ENCODE data around the gene ANKRD34A.
"Not testable (repeated sequence)": the region's sequence is repeated elsewhere in the genome, so short reads cannot be mapped to it uniquely, and the experiment has no call there.

The ANKRD34A gene

GRCh38 chr1:145926686-145927062, 37.7 kb downstream of the ANKRD34A start:
- peak overlapping the region; percentile 73 for H3K4me3 ChIP-seq (ENCODE audit: insufficient read depth, low read depth, low read length)
- H3K36me3 ChIP-seq (ENCODE audit: control insufficient read depth, insufficient read depth, low read length): no peaks in the 10 kb centered on the region
- no peaks in the 10 kb centered on the region for H3K27me3 ChIP-seq (ENCODE audit: control insufficient read depth, insufficient read depth, low read length, poor library complexity, severe bottlenecking)
- H3K9me3 ChIP-seq (ENCODE audit: control insufficient read depth, low read length): no peaks in the 10 kb centered on the region
- H3K4me1 ChIP-seq (ENCODE audit: control insufficient read depth, insufficient read depth, low read length): no peaks in the 10 kb centered on the region
- 13% methylated on average over 19 of the region's 19 CpGs for WGBS, 2 experiments
- H3K27ac ChIP-seq (ENCODE audit: insufficient read depth, low read depth, low read length, poor library complexity, severe bottlenecking): peak overlapping the region; percentile 81

GRCh38 chr1:145922266-145922665, 42.1 kb downstream of the ANKRD34A start:
- Histone ChIP-seq H3K4me3 (ENCODE audit: insufficient read depth, low read depth, low read length) (no peak overlapping the region), H3K4me1 (ENCODE audit: control insufficient read depth, insufficient read depth, low read length) (no peaks in the 10 kb centered on the region), H3K27me3 (ENCODE audit: control insufficient read depth, insufficient read depth, low read length, poor library complexity, severe bottlenecking) (no peaks in the 10 kb centered on the region), H3K9me3 (ENCODE audit: control insufficient read depth, low read length) (no peaks in the 10 kb centered on the region), H3K27ac (ENCODE audit: insufficient read depth, low read depth, low read length, poor library complexity, severe bottlenecking) (no peak overlapping the region), H3K36me3 (ENCODE audit: control insufficient read depth, insufficient read depth, low read length) (no peaks in the 10 kb centered on the region)
- 95 to 100% methylated on average over 2 of the region's 2 CpGs for WGBS, 2 experiments

DNA sequence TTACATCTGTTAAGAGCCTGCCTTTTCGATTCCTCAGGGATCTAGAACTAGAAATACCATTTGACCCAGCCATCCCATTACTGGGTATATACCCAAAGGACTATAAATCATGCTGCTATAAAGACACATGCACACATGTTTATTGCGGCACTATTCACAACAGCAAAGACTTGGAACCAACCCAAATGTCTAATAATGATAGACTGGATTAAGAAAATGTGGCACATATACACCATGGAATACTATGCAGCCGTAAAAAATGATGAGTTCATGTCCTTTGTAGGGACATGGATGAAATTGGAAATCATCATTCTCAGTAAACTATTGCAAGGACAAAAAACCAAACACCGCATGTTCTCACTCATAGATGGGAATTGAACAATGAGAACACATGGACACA, 44.1 kb downstream of the ANKRD34A start:
- not testable (repeated sequence) for H3K36me3 ChIP-seq (ENCODE audit: control insufficient read depth, insufficient read depth, low read length); H3K9me3 ChIP-seq (ENCODE audit: control insufficient read depth, low read length); H3K27me3 ChIP-seq (ENCODE audit: control insufficient read depth, insufficient read depth, low read length, poor library complexity, severe bottlenecking); H3K4me1 ChIP-seq (ENCODE audit: control insufficient read depth, insufficient read depth, low read length); H3K4me3 ChIP-seq (ENCODE audit: insufficient read depth, low read depth, low read length); H3K27ac ChIP-seq (ENCODE audit: insufficient read depth, low read depth, low read length, poor library complexity, severe bottlenecking)
- WGBS, 2 experiments: 100% methylated on average over 1 of the region's 4 CpGs; no CpG with 5 or more reads in 1 of the 2 experiments

DNA sequence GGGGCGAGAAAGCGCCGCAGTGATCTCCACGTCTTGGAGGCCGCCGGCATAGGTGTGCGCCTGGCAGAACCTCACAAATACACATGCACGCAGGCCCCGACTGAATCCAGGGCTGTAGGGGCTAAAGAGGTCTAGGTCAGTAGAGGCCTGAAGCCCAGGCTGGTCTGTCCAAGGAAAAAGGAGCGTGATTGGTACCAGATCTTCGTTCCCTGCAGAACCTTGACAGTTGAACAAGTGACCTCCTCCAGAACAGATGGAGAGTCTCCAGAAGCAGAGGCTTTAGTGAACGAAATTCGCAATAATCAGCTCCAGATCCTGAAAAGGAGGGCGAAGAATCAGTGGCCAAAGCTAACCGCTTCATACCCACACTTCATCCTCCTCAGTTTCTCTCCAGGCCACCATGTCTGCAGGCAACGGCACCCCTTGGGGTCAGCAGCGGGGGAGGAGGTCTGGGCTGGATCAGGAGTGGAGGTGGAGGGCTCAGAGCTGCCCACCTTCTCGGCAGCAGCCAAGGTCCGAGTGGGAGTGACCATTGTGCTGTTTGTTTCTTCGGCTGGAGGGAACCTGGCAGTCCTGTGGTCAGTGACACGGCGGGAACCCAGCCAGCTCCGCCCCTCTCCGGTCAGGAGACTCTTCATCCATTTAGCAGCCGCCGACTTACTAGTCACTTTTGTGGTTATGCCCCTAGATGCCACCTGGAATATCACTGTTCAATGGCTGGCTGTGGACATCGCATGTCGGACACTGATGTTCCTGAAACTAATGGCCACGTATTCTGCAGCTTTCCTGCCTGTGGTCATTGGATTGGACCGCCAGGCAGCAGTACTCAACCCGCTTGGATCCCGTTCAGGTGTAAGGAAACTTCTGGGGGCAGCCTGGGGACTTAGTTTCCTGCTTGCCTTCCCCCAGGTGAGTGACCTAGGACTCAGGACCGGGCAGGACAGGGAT, 45.1 kb downstream of the ANKRD34A start:
- H3K4me3 ChIP-seq (ENCODE audit: insufficient read depth, low read depth, low read length): peak overlapping the region; percentile 70
- H3K4me1 ChIP-seq (ENCODE audit: control insufficient read depth, insufficient read depth, low read length): no peaks in the 10 kb centered on the region
- 10 to 11% methylated on average over 33 of the region's 33 CpGs for WGBS, 2 experiments
- H3K36me3 ChIP-seq (ENCODE audit: control insufficient read depth, insufficient read depth, low read length): peaks cover 5% of the 10 kb centered on the region
- no peaks in the 10 kb centered on the region for H3K27me3 ChIP-seq (ENCODE audit: control insufficient read depth, insufficient read depth, low read length, poor library complexity, severe bottlenecking)
- no peaks in the 10 kb centered on the region for H3K9me3 ChIP-seq (ENCODE audit: control insufficient read depth, low read length)
- no peak overlapping the region for H3K27ac ChIP-seq (ENCODE audit: insufficient read depth, low read depth, low read length, poor library complexity, severe bottlenecking)

GRCh38 chr1:145918144-145918991, 46.0 kb downstream of the ANKRD34A start, which contains the start of gene PEX11B:
PEX11B (minus strand) TSS chr1:145918717; CDS start chr1:145918688, 29 bp downstream.
- no peaks in the 10 kb centered on the region for H3K9me3 ChIP-seq (ENCODE audit: control insufficient read depth, low read length)
- H3K4me3 ChIP-seq (ENCODE audit: insufficient read depth, low read depth, low read length): peak within 1 kb of the TSS; percentile 70
- no peaks in the 10 kb centered on the region for H3K4me1 ChIP-seq (ENCODE audit: control insufficient read depth, insufficient read depth, low read length)
- whole genome bisulfite sequencing, 2 experiments: 1 to 2% methylated on average over 51 of the region's 51 CpGs
- H3K27ac ChIP-seq (ENCODE audit: insufficient read depth, low read depth, low read length, poor library complexity, severe bottlenecking): no peak within 1 kb of the TSS
- H3K36me3 ChIP-seq (ENCODE audit: control insufficient read depth, insufficient read depth, low read length): peaks cover 5% of the 10 kb centered on the region
- H3K27me3 ChIP-seq (ENCODE audit: control insufficient read depth, insufficient read depth, low read length, poor library complexity, severe bottlenecking): no peaks in the 10 kb centered on the region

GRCh38 chr1:145917595-145917994, 46.8 kb downstream of the ANKRD34A start:
- no peaks in the 10 kb centered on the region for H3K27me3 ChIP-seq (ENCODE audit: control insufficient read depth, insufficient read depth, low read length, poor library complexity, severe bottlenecking)
- H3K9me3 ChIP-seq (ENCODE audit: control insufficient read depth, low read length): no peaks in the 10 kb centered on the region
- H3K27ac ChIP-seq (ENCODE audit: insufficient read depth, low read depth, low read length, poor library complexity, severe bottlenecking): no peak overlapping the region
- no peaks in the 10 kb centered on the region for H3K4me1 ChIP-seq (ENCODE audit: control insufficient read depth, insufficient read depth, low read length)
- WGBS, 2 experiments: 89 to 93% methylated on average over 5 of the region's 5 CpGs
- H3K4me3 ChIP-seq (ENCODE audit: insufficient read depth, low read depth, low read length): peak overlapping the region; percentile 70
- peaks cover 5% of the 10 kb centered on the region for H3K36me3 ChIP-seq (ENCODE audit: control insufficient read depth, insufficient read depth, low read length)

DNA sequence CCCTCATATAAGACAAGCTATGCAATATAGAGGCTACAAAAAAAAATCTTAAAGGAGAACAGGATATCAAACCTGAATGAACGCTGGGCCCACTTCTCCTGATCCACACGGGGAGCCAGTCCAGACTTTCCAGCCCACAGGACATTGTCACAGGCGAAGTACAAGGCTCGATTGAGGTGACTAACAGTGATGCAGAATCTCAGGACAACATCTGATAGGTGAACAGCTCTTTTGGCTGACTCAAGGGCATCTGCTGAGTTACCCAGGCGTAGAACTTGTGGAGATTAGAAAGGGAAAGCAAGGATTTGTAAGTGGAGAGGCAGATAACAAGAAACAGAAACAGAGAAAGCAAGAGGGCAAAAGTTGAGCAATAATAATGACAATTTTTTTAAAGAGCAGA, 47.6 kb downstream of the ANKRD34A start:
- Histone ChIP-seq H3K27ac (ENCODE audit: insufficient read depth, low read depth, low read length, poor library complexity, severe bottlenecking) (no peak overlapping the region), H3K27me3 (ENCODE audit: control insufficient read depth, insufficient read depth, low read length, poor library complexity, severe bottlenecking) (no peaks in the 10 kb centered on the region), H3K36me3 (ENCODE audit: control insufficient read depth, insufficient read depth, low read length) (peaks cover 8% of the 10 kb centered on the region), H3K4me1 (ENCODE audit: control insufficient read depth, insufficient read depth, low read length) (no peaks in the 10 kb centered on the region), H3K4me3 (ENCODE audit: insufficient read depth, low read depth, low read length) (no peak overlapping the region), H3K9me3 (ENCODE audit: control insufficient read depth, low read length) (no peaks in the 10 kb centered on the region)
- 90 to 94% methylated on average over 5 of the region's 5 CpGs for WGBS, 2 experiments

DNA sequence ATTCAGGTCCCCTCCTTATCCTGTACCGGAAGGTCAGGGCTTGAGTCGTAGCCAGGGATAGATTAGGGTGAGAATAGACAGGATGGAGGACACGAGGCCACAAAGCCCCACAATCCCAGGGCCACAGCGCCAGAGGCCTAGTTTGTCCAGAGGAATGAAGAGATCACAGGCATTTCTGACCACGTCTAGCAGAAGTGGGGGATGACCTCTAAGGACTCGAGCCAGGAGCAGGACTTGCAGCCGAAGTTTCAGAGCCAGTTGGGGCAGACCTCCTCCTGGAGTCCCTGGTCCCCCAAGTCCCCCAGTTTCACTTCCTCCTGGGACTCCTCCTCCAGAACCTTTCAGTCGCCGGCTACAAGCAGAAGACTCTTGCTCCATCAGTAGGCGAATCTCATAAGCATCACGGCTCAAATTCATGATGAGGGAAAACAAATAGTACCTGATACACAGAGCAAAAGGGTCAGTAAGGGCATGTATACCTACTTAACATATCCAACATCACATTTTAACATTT, 52.2 kb downstream of the ANKRD34A start:
- no peaks in the 10 kb centered on the region for H3K4me1 ChIP-seq (ENCODE audit: control insufficient read depth, insufficient read depth, low read length)
- no peaks in the 10 kb centered on the region for H3K27me3 ChIP-seq (ENCODE audit: control insufficient read depth, insufficient read depth, low read length, poor library complexity, severe bottlenecking)
- H3K4me3 ChIP-seq (ENCODE audit: insufficient read depth, low read depth, low read length): no peak overlapping the region
- H3K27ac ChIP-seq (ENCODE audit: insufficient read depth, low read depth, low read length, poor library complexity, severe bottlenecking): no peak overlapping the region
- 91 to 95% methylated on average over 11 of the region's 11 CpGs for WGBS, 2 experiments
- no peaks in the 10 kb centered on the region for H3K9me3 ChIP-seq (ENCODE audit: control insufficient read depth, low read length)
- peaks cover 8% of the 10 kb centered on the region for H3K36me3 ChIP-seq (ENCODE audit: control insufficient read depth, insufficient read depth, low read length)
